Keratinocyte (primary cell): ENCODE data around the gene SERPINE1. TPM values are rescaled to one million over a fixed set of nuclear protein-coding genes. Genes with fewer than 3 reads are reported as not detected.

ENCODE experiments used
- DNase-seq: peaks from one replicate; pipeline ENCODE4 v3.0.0-alpha.2; 2011; ENCODE audit warnings: low read depth, missing footprints, low spot score
- FAIRE-seq: peaks from 2 replicates; lab custom pipeline; 2011; peaks lifted over from hg19 to GRCh38; lab: Jason Lieb, UNC
- H2AFZ ChIP-seq: 2 replicates; pipeline ENCODE4 v1.6.0; 2012; ENCODE audit warnings: low read length, control low read depth, inconsistent platforms; ENCODE audit not compliant: control insufficient read depth
- H3K27ac ChIP-seq: 2 replicates; pipeline ENCODE4 v1.5.1; 2011; ENCODE audit warnings: low read length; ENCODE audit not compliant: control insufficient read depth, insufficient read depth
- H3K27me3 ChIP-seq: 3 replicates; pipeline ENCODE4 v1.6.0; 2011; ENCODE audit warnings: low read length; ENCODE audit not compliant: control insufficient read depth, insufficient read depth; ENCODE audit errors: extremely low read depth
- H3K36me3 ChIP-seq, 2 experiments: 2 replicates in 1 of 2; 3 replicates in 1 of 2; pipeline ENCODE4 v1.5.1; 2011; ENCODE audit warnings: low read length in 2 of 2, mild to moderate bottlenecking in 1 of 2; ENCODE audit not compliant: control insufficient read depth in 2 of 2, insufficient read depth in 2 of 2; ENCODE audit errors: extremely low read depth in 1 of 2
- H3K4me1 ChIP-seq: 3 replicates; pipeline ENCODE4 v1.5.1; 2011; ENCODE audit warnings: low read length; ENCODE audit not compliant: control insufficient read depth, insufficient read depth; ENCODE audit errors: extremely low read depth
- H3K4me2 ChIP-seq: 3 replicates; pipeline ENCODE4 v1.6.0; 2011; ENCODE audit warnings: low read depth, low read length; ENCODE audit not compliant: control insufficient read depth, insufficient read depth; ENCODE audit errors: extremely low read depth
- H3K4me3 ChIP-seq, 3 experiments: fragments of 200-600 bp in 1 of 3; sonication (generic) in 1 of 3; 2 replicates in 2 of 3; 3 replicates in 1 of 3; pipeline ENCODE4 v1.5.1; 2011 to 2016; ENCODE audit warnings: low read length in 3 of 3, mild to moderate bottlenecking in 3 of 3, control low read depth in 2 of 3, inconsistent platforms in 1 of 3, low read depth in 1 of 3, mixed read lengths in 1 of 3, mixed run types in 1 of 3, moderate library complexity in 1 of 3; ENCODE audit not compliant: control insufficient read depth in 2 of 3, insufficient read depth in 2 of 3; ENCODE audit errors: extremely low read depth in 1 of 3
- H3K79me2 ChIP-seq: 2 replicates; pipeline ENCODE4 v1.6.0; 2012; ENCODE audit warnings: low read length; ENCODE audit not compliant: control insufficient read depth, insufficient read depth
- H3K9ac ChIP-seq: 3 replicates; pipeline ENCODE4 v1.6.0; 2011; ENCODE audit warnings: low read length; ENCODE audit not compliant: control insufficient read depth, insufficient read depth; ENCODE audit errors: extremely low read depth
- H3K9me1 ChIP-seq: 3 replicates; pipeline ENCODE4 v1.6.0; 2011; ENCODE audit warnings: low read length; ENCODE audit not compliant: control insufficient read depth, insufficient read depth; ENCODE audit errors: extremely low read depth
- H3K9me3 ChIP-seq: 2 replicates; pipeline ENCODE4 v1.5.1; 2012; ENCODE audit warnings: low read depth, low read length; ENCODE audit not compliant: control insufficient read depth
- H4K20me1 ChIP-seq: 3 replicates; pipeline ENCODE4 v1.6.0; 2011; ENCODE audit warnings: low read length; ENCODE audit not compliant: control insufficient read depth, insufficient read depth; ENCODE audit errors: extremely low read depth
- EZH2 ChIP-seq: IDR thresholded peaks from one replicate; pipeline ENCODE4 v1.6.1; 2012; ENCODE audit warnings: inconsistent platforms, mild to moderate bottlenecking, low read length, moderate library complexity
- dilution Hi-C: fragments of 300-500 bp; cut with MboI; formaldehyde crosslinking; loops from one replicate; pipeline ENCODE4 v1.7.0; 2020; ENCODE audit warnings: low sequenced_read_pairs; ENCODE audit not compliant: extremely low pct_ligation_motif_present
- polyA plus RNA-seq, 5 experiments: library from polyadenylated mRNA; depleted of rRNA in 3 of 5; stranded (reverse) in 3 of 5; stranded (forward) in 1 of 5; unstranded in 1 of 5; fragments of >200 nt; gene quantifications; 1 replicate in 1 of 5; 2 replicates in 3 of 5; 3 replicates in 1 of 5; pipeline versions ENCODE4 v1.2.1 to v1.2.3, GENCODE V29; 2011 to 2012; ENCODE audit warnings: missing spikeins in 2 of 5, low read depth in 1 of 5, low replicate concordance in 1 of 5
- TF ChIP-seq, protein P1 (sequence below), 3 experiments: IDR thresholded peaks in 1 of 3; conservative IDR thresholded peaks in 1 of 3; optimal IDR thresholded peaks in 1 of 3; 2 replicates in 2 of 3; 3 replicates in 1 of 3; pipeline versions ENCODE3 to v1.5.1; 2011; ENCODE audit warnings: low read length in 3 of 3, mild to moderate bottlenecking in 3 of 3, moderate library complexity in 2 of 3, control low read depth in 1 of 3, inconsistent platforms in 1 of 3; ENCODE audit not compliant: insufficient read depth in 2 of 3; ENCODE audit errors: extremely low read depth in 1 of 3

The SERPINE1 gene
- polyA plus RNA-seq, 1 donor (not counting 4 experiments of a cell fraction or from before 2014, with no cell fraction given): 522 TPM

DNA sequence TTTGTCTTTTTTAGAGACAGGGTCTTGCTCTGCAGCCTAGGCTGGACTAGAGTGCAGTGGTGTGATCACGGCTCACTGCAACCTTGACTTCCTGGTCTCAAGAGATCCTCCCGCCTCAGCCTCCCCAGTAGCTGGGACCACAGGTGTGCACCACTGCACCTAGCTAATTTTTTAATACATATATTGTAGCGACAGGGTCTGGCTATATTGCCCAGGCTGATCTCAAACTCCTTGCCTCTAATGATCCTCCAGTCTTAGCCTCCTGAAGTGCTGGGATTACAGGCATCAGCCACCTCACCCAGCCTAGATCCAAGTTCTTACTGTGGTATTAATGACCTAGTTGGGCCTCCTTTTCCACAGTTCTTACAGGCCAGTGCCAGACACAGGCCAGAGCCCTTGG is 11.7 kb upstream of the SERPINE1 start:
- DNase-seq (no peak), FAIRE-seq (no peak)
- Histone ChIP-seq H3K27ac (no peak overlapping the region), H3K79me2 (no peaks in the 10 kb centered on the region), H3K36me3 (no peaks in the 10 kb centered on the region), H3K9me1 (no peaks in the 10 kb centered on the region), H3K9me3 (no peaks in the 10 kb centered on the region), H3K9ac (no peak overlapping the region), H2AFZ (no peak overlapping the region), H4K20me1 (no peaks in the 10 kb centered on the region), H3K4me1 (peaks cover 18% of the 10 kb centered on the region), H3K27me3 (no peaks in the 10 kb centered on the region), H3K4me3 (no peak overlapping the region), H3K4me2 (no peak overlapping the region)
- TF ChIP-seq, protein P1, sequence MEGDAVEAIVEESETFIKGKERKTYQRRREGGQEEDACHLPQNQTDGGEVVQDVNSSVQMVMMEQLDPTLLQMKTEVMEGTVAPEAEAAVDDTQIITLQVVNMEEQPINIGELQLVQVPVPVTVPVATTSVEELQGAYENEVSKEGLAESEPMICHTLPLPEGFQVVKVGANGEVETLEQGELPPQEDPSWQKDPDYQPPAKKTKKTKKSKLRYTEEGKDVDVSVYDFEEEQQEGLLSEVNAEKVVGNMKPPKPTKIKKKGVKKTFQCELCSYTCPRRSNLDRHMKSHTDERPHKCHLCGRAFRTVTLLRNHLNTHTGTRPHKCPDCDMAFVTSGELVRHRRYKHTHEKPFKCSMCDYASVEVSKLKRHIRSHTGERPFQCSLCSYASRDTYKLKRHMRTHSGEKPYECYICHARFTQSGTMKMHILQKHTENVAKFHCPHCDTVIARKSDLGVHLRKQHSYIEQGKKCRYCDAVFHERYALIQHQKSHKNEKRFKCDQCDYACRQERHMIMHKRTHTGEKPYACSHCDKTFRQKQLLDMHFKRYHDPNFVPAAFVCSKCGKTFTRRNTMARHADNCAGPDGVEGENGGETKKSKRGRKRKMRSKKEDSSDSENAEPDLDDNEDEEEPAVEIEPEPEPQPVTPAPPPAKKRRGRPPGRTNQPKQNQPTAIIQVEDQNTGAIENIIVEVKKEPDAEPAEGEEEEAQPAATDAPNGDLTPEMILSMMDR (optimal IDR thresholded peaks at IDR 0.05 in 1 of 3, IDR thresholded peaks at IDR 0.05 in 1 of 3, conservative IDR thresholded peaks at IDR 0.05 in 1 of 3; ENCODE audit: extremely low read depth in 1 of 3, insufficient read depth in 2 of 3, low read length in 3 of 3): no peak
- TF ChIP-seq EZH2: no peak
- dilution Hi-C loops: no loop called here

DNA sequence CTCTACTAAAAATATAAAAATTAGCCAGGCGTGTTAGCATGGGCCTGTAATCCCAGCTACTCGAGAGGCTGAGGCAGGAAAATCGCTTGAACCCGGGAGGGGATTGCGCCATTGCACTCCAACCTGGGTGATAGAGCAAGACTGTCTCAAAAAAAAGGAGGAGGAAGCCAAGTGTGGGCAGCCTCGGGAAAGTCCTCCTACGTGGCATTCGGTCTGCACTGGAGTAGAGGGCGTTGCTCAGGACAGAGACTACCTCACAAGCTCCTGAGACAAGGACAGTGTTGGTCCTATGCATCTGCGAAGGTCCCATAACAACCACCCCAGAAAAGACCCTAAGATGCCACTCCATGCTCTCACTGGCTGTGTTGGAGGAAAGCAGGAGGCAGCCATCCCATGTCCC is 10.0 kb upstream of the SERPINE1 start:
- H4K20me1 ChIP-seq: no peaks in the 10 kb centered on the region
- H3K9me1 ChIP-seq: no peaks in the 10 kb centered on the region
- H3K27me3 ChIP-seq: no peaks in the 10 kb centered on the region
- H3K9me3 ChIP-seq: no peaks in the 10 kb centered on the region
- TF ChIP-seq EZH2: no peak
- TF ChIP-seq, protein P1 (optimal IDR thresholded peaks at IDR 0.05 in 1 of 3, IDR thresholded peaks at IDR 0.05 in 1 of 3, conservative IDR thresholded peaks at IDR 0.05 in 1 of 3; ENCODE audit: extremely low read depth in 1 of 3, insufficient read depth in 2 of 3, low read length in 3 of 3): no peak
- H2AFZ ChIP-seq: no peak overlapping the region
- H3K27ac ChIP-seq: no peak overlapping the region
- FAIRE-seq (no peak), DNase-seq (no peak)
- no peak overlapping the region for H3K4me3 ChIP-seq
- H3K4me2 ChIP-seq: no peak overlapping the region
- H3K4me1 ChIP-seq: peaks cover 25% of the 10 kb centered on the region
- dilution Hi-C loops: no loop called here
- no peaks in the 10 kb centered on the region for H3K79me2 ChIP-seq
- no peak overlapping the region for H3K9ac ChIP-seq
- no peaks in the 10 kb centered on the region for H3K36me3 ChIP-seq
